ENCODE data around the gene DBH.

DNA sequence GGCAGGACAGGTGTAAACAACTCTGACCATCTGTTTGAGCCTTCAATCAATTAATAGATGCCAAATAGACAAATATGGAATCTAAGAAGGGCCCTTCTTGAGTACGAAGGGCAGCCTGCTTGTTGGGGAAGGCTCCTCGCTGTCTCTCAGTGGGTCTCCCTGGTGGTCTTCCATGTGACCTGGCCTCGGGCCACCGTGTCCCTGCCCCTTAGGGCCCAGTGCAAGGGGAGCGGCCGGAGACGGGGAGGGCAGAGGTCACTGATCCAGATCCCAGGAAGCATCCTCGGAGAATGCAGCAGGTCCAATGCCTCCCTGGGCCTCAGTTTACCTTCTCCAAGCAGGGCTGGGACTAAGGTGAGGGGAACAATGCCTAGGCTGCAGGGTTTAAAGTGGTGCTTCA lies 2.5 kb downstream of the DBH start:
- TF ChIP-seq, protein P1, sequence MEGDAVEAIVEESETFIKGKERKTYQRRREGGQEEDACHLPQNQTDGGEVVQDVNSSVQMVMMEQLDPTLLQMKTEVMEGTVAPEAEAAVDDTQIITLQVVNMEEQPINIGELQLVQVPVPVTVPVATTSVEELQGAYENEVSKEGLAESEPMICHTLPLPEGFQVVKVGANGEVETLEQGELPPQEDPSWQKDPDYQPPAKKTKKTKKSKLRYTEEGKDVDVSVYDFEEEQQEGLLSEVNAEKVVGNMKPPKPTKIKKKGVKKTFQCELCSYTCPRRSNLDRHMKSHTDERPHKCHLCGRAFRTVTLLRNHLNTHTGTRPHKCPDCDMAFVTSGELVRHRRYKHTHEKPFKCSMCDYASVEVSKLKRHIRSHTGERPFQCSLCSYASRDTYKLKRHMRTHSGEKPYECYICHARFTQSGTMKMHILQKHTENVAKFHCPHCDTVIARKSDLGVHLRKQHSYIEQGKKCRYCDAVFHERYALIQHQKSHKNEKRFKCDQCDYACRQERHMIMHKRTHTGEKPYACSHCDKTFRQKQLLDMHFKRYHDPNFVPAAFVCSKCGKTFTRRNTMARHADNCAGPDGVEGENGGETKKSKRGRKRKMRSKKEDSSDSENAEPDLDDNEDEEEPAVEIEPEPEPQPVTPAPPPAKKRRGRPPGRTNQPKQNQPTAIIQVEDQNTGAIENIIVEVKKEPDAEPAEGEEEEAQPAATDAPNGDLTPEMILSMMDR (IDR thresholded peaks at IDR 0.05; ENCODE audit: insufficient read depth, low read depth, low read length) = no peak
- no peak for TF ChIP-seq EZH2 (IDR thresholded peaks at IDR 0.05; ENCODE audit: insufficient read depth, low read length)

Measured in astrocyte (in vitro differentiated cells and primary cell).